Measurements from ENCODE around the gene TMEM183A.
"Not testable (repeated sequence)": the region's sequence is repeated elsewhere in the genome, so short reads cannot be mapped to it uniquely, and the experiment has no call there.

TMEM183A gene

GRCh38 chr1:203006948-203007871 lies at the start of gene TMEM183A:
TMEM183A (plus strand) TSS chr1:203007374; CDS start chr1:203007466, 92 bp downstream.
- peak; percentile 96 for DNase-seq

- DNase-seq, result peak; percentile 48
Observed at GRCh38 chr1:202957733-202958543, 49.2 kb upstream of the TMEM183A start, which contains the start of gene ADIPOR1. ADIPOR1 (minus strand) TSS chr1:202958312; CDS start chr1:202951070, 7,242 bp downstream.

GRCh38 chr1:202958544-202959275 lies 48.5 kb upstream of the TMEM183A start:
- DNase-seq, result no peak

GRCh38 chr1:202959276-202959620 lies 47.9 kb upstream of the TMEM183A start:
- no peak for DNase-seq

- DNase-seq, result no peak
Observed at GRCh38 chr1:202961220-202961880, 45.8 kb upstream of the TMEM183A start.

GRCh38 chr1:202964791-202965410 lies 42.3 kb upstream of the TMEM183A start:
- DNase-seq, result peak; percentile 100

- no peak for DNase-seq
Observed at GRCh38 chr1:202965422-202965821, 41.8 kb upstream of the TMEM183A start.

GRCh38 chr1:202966006-202966898 lies 40.9 kb upstream of the TMEM183A start:
- no peak for DNase-seq

- no peak for DNase-seq
Observed at GRCh38 chr1:202967684-202968281, 39.4 kb upstream of the TMEM183A start.

- DNase-seq, result no peak
Observed at GRCh38 chr1:202968351-202968750, 38.8 kb upstream of the TMEM183A start.

GRCh38 chr1:202968895-202969295 lies 38.3 kb upstream of the TMEM183A start:
- no peak for DNase-seq

- no peak for DNase-seq
Observed at GRCh38 chr1:202972046-202972445, 35.1 kb upstream of the TMEM183A start.

GRCh38 chr1:202974856-202975255 lies 32.3 kb upstream of the TMEM183A start:
- DNase-seq, result no peak

GRCh38 chr1:202976633-202977032 lies 30.5 kb upstream of the TMEM183A start:
- DNase-seq, result no peak

GRCh38 chr1:202979459-202979858 lies 27.7 kb upstream of the TMEM183A start:
- DNase-seq, result no peak

- no peak for DNase-seq
Observed at GRCh38 chr1:202981939-202982338, 25.2 kb upstream of the TMEM183A start.

- no peak for DNase-seq
Observed at GRCh38 chr1:202982715-202983430, 24.3 kb upstream of the TMEM183A start.

- DNase-seq, result not testable (repeated sequence)
Observed at GRCh38 chr1:202986120-202986519, 21.1 kb upstream of the TMEM183A start.

GRCh38 chr1:202987255-202987654 lies 19.9 kb upstream of the TMEM183A start:
- DNase-seq, result no peak
